CD4-positive, alpha-beta T cell treated with Interleukin-10 for 1 hour (primary cell): Measurements from ENCODE around the gene CARD11.

Experiments
- DNase-seq: peaks from one replicate; pipeline ENCODE4 v3.0.0-alpha.2; 2020

Gene CARD11

DNA sequence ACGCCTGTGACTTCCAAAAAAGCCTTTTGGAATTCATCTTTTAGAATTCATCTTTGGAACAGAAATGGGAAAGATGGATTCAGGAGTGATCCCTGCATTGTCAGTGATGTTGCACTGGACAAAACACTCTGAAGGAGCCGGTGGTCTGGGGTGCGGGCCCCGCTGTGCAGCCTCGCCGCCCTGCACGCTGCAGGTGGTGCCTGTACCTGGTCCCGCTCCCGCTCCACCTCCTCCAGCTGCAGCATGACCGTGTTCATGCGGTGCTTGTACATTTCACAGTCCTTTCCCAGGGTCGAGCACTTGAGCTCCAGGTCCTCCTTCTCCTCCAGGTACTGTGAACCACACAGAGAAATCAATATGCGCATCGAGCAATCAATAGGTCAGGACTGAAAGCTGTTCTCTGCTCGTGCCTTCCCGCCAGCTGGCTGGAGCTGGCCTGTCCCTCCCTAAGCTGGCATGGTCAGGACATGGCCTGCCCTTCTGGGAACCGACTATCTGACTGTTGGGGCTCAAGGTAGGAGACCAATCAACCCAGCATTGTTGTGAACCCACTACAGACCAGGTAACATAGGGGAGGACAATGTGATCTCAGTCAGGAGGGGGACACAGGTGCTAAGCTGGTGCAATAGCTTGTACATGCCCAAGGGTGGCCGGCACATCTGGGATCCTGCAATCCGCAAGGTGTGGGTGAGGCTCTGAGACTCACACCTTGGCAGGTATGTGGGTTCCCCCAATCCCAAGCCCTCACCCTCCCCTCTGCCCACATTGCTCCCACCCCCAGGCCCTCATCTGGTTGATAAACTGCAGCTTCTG is 105.8 kb downstream of the CARD11 start:
- DNase-seq, result no peak

DNA sequence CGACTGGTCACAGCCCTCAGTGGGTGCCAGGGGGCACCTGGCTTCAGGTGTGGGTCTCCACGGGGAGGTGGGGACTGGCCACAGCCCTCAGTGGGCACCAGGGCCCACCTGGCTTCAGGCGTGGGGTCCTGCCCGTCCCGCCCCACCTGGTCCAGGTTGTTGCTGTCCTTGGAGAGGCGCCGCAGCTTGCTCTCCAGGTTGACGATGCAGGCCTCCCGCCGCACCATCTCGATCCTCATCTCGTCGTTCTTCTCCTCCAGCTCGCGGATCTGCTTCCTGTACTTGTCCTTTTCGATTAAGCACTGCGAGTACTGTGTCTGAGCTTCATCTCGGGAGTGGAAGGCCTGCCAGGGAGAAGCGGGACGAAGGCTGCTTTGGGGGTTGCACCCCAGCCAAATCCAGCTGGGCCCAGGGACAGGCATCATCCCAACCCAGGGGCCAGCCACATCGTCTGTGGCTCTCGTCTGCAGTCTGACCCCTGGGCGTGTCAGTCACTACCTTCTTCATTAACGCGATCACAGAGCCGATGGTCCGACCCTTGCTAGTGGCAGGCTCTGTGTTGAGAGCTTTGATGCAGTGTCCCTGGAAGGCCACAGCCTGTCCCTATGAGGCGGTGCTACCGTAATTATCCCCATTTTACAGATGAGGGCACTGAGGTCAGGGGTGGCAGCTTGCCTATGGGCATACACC is 106.6 kb downstream of the CARD11 start:
- DNase-seq, result no peak

DNA sequence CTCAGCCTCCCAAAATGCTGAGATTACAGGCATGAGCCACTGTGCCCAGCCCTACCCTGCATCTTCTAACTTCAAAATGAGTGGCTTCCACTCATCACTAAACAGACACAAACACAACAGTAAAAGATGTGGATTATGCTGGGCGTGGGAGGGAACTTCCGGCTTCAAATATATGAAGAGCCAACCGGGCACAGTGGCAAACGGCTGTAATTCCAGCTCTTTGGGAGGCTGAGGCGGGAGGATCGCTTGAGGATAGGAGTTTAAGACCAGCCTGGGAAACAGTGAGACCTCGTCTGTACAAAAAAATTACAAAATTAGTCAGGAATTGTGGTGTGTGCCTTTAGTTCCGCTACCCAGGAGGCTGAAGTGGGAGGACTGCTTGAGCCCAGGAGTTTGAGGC is 107.4 kb downstream of the CARD11 start:
- DNase-seq, result no peak

DNA sequence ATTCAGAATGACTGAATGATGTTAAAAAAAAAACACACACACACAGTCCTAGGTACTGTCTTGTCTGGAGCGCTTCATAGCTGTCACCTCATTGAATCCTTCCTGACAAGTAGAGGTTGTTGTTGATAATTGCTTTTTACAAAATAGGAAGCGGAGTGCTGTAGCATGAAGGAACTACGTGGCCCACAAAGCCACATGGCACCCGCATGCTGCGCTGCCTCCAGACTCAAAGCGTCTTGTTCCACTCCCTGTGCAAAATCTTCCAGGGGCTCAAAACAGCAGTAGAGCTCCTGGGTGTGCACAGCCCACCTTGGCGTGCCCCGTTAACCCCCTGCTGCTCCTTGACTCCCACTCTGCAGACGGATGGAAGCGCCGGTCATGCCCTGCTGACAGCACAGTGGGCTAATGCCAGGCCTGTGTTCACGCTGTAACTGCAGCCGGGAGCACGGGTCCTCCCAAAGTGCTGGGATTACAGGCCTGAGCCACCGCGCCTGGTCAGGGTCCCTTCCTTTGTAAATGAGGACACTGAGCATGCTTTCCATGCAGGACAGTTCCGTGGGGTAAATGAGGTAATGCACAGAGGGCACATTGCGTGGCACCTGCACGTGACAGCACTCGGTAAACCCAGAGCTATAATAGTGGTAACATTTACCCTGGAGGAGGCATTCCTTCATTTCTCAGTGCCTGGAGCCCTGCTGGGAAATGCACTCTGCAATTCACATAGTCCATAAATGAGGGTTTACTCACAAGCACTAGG is 108.5 kb downstream of the CARD11 start:
- DNase-seq, result no peak

DNA sequence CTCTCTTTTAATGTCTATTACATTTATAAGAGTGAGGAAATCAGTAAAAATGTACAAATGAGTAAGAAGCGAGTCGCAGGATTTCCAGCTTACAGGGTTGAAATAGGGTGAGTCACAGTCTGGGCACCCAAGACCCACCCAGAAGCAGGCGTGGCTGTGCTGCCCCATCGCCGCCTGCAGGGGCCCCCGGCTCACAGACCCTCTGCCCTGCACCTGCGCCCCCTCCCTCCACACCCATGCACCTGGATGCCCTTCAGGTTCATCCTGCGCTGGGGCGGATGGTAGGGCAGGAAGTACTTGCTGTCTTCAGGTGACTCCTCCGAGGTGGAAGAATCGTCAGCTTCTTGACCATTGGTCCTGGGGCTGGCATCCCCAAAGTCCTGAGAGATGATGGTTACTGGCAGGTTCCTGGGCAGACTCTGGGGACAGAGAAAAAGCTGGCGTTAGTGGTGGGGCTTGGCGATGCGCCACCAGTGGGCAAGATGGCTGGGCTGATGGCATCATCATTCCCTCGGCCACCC is 109.4 kb downstream of the CARD11 start:
- DNase-seq, result no peak

DNA sequence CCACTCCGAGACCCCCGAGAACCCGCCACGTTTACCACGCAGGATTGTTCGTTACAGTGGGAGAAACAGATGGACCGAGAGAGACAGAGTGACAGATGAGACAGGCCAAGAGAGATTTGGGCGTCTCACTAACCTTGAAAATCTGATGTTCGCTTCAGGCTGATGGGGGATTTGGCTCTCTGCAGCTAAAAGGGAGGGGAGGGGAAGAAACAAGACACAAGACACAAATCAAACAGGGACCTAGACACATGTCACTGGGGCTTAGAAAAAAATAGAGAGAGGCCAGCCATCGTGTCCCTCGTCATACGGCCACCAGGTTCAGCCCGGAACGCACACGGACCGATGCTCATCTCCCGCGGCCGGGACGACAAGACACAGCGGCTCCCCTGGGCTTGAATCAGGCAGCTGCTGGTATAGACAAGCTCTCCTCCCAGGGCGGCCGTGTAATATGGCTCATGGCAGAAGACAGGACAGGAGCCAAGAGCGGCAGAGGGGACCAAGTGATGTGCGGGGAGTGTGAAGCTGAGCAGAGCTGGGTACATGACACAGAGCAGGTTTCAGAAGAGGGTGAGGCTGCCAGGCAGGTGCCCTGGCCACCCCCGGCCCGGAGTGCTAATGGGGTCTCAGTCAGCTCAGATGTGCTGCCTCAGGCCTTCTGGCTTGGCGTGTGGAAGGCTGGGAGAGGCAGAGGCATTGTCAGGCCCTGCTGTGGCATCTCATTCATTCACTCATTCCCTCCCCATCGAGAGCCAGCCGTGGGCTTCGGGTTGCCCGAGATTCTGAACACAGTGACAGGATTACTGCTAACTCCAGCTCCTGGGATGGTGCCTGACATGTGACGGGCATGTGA is 111.0 kb downstream of the CARD11 start:
- no peak for DNase-seq

DNA sequence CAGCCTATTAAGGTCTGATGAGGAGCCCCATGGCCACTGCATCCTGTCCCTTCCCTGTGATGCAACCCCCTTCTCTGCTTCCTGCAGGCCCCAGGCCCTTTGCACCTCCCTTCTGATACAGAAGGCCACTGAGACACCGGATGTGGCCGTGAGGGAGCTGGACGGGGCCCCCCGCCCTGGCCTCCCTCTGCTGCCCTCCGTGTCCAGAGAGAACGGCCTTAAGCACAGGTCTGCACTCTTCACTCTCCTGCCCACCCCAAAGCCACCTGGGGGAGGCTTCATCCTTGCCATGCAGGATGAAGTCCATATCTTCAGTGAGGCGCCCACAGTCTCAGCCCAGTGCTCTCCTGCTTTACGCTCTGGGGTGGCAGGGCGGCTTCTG is 112.6 kb downstream of the CARD11 start:
- no peak for DNase-seq

DNA sequence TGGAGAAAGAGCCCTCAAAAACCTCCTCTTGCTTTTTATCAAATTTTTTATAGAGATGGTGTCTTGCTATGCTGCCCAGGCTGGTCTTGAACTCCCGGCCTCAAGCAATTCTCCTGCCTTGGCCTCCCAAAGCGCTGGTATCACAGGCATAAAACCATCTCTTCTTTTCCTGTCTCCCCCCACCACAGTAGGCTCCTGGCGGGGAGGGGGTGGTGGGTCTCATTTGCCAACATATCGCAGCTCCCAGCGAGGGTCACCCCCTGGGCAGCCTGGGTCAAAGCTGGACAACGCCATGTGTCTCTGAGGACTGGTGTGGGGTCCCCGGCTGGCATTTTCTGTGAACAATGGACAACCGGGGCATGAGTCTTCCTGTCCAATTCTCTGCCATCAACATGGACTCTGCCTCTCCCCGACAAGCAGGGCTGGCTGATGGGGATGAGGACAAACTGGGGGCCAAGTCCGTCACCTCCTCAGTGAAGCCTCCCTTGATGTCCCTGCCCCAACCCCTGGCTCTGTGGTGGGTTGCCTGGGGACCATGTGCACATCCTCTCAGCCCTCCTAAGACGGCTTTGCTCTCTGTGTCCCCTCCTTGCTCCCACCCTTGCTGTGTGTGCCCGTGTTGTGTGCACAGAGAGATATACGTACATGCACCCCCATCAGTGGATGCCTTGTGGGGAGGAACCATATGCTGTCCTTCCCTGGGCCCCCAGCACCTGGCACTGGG is 113.2 kb downstream of the CARD11 start:
- DNase-seq, result no peak

DNA sequence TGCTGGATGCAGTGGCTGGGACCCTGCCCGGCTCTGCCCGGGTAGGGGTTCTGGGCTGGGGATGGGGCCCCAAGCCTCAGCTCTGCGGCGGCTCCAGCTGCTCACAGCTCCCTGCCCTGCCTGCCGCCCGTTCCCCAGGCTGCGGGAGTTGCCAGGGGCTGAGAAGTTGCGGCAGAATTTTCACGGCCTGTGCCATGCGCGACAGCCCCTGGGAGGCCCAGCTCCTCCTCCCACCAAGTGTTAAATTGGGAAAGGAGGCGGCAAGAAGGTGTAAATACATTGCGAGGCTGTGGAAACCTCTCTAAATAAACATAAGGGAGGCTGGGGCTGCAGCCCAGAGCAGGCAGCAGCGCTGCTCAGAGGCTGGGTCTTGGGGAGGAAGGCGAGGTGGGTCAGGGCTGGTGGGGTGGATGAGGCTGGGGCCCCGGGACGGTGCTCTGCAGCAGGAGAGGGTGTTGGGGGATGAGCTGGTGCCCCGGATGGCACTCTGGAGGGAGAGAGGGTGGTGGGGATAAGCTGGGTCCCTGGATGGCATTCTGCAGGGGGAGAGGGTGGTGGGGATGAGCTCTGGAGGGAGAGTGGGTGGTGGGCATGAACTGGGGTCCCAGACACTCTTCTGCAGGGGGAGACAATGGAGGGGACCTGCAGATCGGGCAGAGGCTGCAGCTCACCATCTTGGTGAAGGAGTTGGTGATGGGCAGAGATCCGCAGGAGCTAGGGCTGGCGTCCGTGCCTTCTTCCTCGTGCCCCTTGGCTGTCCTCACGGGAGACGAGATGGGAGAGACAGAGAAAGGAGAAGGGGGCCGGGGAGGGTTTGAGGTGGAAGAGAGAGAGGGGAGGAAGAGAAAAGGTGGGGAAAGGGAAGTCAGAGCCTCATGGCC is 114.1 kb downstream of the CARD11 start:
- DNase-seq, result no peak

DNA sequence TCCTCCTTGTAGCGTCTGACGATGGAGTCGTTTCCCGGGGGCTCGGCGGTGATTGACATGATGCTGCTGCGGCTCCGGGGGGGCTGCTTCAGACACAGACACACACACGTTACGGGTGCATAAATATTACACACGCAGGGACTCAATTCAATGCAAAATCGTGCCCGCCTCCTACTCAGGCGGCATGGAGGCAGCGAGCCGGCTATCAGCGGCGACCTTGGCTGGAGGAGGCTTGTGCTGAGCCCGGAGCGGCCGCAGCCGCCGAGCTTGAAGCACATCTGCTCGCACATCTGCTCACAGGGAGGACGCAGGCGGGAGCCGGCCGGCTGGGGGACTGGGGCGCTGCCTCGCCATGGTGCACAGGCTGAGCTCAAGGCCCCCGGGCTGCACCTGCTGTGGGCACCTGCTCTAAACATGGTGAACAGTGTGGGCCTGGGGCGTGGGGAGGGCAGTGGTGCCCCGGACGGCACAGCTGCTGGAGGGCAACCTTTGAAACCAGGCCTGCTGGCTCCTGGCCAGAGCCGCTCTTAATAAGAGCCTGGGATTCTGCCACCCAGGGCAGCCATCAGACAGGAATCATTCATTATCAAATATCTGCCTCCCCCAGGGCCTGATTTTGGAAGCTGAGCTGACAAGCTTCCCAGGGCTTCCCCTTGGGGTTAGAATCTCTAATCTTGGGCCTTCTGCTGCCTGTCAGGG is 114.9 kb downstream of the CARD11 start:
- DNase-seq, result no peak

DNA sequence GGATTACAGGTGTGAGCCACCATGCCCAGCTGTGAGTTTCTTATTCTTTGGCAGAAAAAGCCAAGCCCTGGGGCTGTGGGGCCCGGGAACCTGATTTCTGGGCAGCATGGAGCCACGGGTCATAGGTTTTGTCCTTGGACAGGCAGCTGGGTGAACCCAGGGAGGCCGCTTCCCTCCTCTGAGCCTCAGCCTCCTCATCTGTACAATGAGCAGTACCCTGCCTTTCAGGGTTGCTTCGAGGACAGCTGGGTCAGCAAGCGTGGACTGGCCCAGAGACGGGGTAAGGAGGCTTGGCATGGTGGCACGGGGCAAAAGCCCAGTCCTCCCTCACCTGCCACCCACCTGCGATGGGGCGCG is 115.4 kb downstream of the CARD11 start:
- no peak for DNase-seq

DNA sequence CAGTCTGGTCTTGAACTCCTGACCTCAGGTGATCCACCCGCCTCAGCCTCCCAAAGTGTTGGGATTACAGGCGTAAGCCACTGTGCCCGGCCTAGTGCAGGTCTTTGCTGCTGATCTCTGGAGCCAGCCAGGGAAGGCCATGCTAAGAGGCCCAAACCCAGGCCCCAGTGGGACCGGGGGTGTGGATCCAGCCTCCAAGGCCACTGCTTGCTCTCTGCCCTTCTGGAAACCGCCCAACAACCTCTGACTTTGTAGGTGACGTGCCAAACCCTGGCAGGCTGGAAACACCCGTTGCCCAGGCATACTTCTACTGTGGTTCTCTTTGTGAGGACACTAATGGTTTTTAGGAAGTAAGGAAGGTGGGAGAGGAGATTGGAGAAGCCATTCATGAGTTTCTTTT is 116.1 kb downstream of the CARD11 start:
- DNase-seq, result no peak

DNA sequence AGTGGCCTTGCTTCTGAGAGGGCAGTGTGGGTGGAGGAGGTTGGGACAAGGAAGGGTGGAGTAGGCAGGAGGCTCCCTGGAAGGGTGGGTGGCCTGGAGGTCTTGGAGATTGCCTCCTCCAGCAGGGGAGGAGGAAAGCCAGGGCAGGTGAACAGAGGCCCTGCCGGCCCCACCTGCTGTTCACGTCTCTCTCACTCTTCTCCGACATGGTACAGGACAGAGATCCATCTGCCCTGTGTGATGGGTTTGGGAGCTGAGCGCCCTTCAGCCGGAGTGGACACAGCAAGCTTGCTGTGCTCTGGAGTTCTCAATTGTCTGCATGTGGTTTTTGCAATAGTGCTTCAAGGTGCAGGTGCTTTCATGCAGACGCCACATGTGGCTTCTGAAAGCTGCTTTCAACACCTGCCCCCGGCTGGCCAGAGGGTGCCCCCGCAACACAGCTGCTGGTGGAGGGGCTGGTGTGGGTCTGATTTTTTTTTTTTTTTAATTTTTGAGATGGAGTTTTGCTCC is 116.7 kb downstream of the CARD11 start:
- DNase-seq, result no peak

DNA sequence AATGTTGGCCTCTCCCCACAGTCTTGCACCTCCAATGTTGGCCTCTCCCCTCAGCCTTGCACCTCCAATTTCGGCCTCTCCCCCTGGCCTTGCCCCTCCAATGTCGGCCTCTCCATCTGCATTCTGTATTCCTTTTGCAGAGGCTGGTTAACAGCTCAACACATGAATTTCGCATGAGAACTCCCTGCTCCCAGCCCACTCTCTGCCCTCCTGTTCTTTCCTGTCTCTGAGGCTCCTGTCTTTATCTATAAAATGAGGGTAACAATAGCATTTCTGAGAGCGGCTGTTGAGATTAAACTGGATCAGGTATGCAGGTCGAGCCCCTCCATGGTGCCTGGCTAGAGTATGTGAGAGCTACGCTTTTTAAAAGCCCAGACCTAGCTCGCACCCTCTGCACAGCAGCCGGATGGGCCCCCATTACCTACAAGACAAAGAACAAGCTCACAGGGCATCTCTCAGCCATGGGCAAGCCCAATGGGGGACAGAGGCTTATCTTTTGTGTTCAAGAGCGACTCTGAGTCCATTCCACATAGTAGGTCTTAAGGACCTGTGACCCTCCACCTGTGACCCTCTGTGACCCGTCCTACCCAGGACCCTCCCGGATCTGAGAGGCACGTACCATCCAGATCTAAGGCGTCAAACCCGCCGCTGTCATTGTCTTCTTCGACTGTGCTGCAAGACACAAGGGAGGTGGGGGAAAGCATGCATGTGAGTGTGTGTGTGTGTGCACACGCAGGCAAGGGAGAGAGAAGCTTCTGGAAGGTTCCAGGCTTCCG is 117.4 kb downstream of the CARD11 start:
- no peak for DNase-seq

DNA sequence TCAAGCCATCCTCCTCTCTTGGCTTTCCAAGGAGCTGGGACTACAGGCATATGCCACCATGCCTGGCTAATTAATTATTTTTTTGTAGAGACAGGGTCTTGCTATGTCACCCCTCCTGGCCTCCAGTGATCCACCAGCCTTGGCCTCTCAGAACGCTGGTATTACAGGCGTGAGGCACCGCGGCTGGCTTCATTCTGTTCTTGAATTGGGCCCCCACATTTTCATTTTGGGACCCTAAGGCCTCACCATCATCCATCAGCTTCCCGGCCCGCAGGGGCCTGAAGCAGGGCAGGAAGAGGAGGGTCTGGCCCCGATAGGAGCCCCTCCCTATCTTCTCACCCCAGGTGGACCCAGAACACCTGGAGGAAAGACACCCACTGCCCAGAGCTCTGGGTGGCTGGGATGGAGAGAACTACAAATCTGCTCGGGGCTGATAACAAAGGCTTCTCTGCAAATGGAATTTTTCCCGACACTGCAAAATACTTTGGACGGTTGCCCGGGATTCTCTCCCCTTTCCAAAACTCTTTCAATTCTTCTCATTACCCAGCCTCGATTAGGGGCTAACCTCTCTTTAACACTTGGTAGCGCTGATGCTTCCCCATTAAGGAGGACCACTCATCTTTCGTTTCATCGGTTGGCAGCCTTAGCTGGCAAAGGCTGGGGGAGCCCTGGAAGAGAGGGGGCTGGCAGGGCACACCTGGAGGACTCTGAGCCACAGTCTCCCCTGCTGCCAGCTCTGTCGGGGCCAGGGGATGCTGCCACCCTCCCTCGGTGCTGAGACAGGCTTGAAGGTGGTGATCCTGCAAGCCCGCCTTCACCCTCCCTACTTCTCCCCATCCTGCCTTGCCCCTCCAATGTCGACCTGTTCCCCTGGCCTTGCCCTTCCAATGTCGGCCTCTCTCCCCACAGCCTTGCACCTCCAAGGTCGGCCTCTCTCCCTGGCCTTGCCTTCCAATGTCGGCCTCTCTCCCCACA is 118.5 kb downstream of the CARD11 start:
- DNase-seq, result no peak

DNA sequence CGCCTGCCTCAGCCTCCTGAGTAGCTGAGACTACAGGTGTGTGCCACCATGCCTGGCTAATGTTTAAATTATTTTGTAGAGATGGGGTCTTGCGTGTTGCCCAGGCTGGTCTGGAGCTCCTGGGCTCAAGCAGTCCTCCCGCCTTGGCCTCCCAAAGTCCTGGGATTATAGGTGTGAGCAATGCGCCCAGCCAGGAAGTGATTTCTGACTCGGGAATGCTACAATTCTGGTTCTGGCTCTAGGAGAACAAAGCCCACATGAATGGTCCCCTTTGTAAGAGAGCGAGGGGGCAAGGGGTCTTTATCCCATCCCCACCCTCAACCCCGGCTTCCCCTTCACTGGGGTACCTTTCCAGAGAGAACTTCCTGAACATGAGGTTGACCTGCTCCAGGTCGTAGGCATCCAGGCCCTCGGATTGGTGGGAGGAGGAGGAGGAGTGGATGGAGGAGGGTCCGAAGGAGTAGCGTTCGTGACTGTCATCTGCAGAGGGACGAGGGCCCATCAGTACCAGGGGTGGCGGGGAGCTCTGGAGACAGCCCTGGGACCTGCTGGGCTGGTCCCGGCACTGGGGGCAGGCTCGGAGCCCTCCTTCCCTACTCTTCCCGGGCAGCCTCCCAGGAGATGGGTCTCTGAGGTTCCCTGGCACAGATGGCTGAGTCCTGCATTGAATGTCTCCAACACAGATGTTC is 119.6 kb downstream of the CARD11 start:
- DNase-seq, result no peak

DNA sequence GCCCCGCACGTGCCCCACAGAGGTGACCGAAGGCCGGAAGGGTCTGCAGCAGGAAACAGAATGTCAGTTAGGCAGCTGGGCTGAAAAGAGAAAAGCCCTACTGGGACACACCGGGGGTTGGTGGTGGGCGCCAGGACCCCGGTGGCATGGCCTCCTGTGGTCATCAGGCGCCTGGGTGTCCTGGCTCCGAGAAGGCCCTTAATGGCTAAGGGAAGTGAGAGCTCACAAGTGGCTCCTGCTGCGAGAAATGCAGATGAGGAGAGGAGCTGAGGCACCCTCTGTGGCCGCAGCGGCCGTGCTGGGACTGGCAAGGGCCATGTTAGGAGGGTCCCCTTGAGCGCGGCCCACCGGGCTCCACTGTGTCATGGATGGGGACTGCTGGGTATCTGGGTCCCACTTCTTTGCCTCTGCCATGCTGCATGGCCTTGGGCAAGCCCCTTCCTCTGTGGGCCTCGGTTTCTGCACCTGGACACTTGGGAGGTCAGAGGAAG is 120.3 kb downstream of the CARD11 start:
- no peak for DNase-seq
